Pancreas (tissue), 10 donors: ENCODE measurements around the gene TRPM5. TPM values are rescaled to one million over a fixed set of nuclear protein-coding genes. Genes with fewer than 3 reads are reported as not detected.

ENCODE experiments used
- ATAC-seq, 4 donors: fragments of 200-7000 bp; cut with Tn5 transposase; one replicate each; pipeline versions ENCODE4 v1.8.0 to v1.9.1; 2020; ENCODE audit warnings: mild to moderate bottlenecking in 4 of 4, moderate library complexity in 4 of 4
- DNase-seq, 6 donors: peaks; one replicate each; pipeline ENCODE4 v3.0.0-alpha.2; 2020
- FAIRE-seq: peaks from 2 replicates; lab custom pipeline; 2012; peaks lifted over from hg19 to GRCh38; lab: Jason Lieb, UNC
- H3K27ac ChIP-seq, 4 donors: fragments of 200-600 bp; sonication (generic); 1 replicate in 3 of 4; 2 replicates in 1 of 4; pipeline versions ENCODE4 v1.5.0 to v1.8.0; 2020
- H3K27me3 ChIP-seq, 4 donors: fragments of 200-600 bp; one replicate each; pipeline ENCODE4 v1.8.0; 2021
- H3K36me3 ChIP-seq, 3 donors: fragments of 200-600 bp; sonication (generic) in 1 of 3; one replicate each; pipeline versions ENCODE4 v1.5.0 to v1.8.0; 2020 to 2021
- H3K4me1 ChIP-seq, 3 donors: fragments of 200-600 bp; one replicate each; pipeline ENCODE4 v1.8.0; 2021
- H3K4me3 ChIP-seq, 4 donors: fragments of 200-600 bp; sonication (generic) in 2 of 4; one replicate each; pipeline versions ENCODE4 v1.5.0 to v1.8.0; 2020 to 2021
- H3K9me3 ChIP-seq, 4 donors: fragments of 200-600 bp; one replicate each; pipeline ENCODE4 v1.8.0; 2021
- WGBS, 2 donors: extraction: QIAGEN DNeasy Blood & Tissue Kit; methylation state at CpG; one replicate each; pipeline ENCODE4 v1.1.7; 2013; 5-methylcytosine and 5-hydroxymethylcytosine counted together
- intact Hi-C, 3 donors: fragments of 100-400 bp; cut with DNase I; formaldehyde crosslinking; loops; one replicate each; pipeline versions ENCODE4 v1.11.1 to v1.14.2; 2022
- polyA plus RNA-seq, 2 donors: library from polyadenylated mRNA; stranded (reverse); fragments of 200-250 nt; gene quantifications; one replicate each; pipeline ENCODE4 v1.2.3, GENCODE V29; 2013
- total RNA-seq, 6 donors: library from RNA; stranded (reverse); fragmentation: NEBNext Ultra II Directional in 4 of 6; extraction: Animal tissue kit (Norgen Biotek cat#: 25700) in 4 of 6; gene quantifications; one replicate each; pipeline versions ENCODE4 v1.2.1 to v1.2.4, GENCODE V29; 2021 to 2023
- TF ChIP-seq, protein P1 (sequence below), 4 donors: fragments of 200-600 bp; sonication (generic) in 3 of 4; IDR thresholded peaks; one replicate each; pipeline versions ENCODE4 v1.5.0 to v1.8.0; 2021; ENCODE audit warnings: antibody characterized with exemption in 4 of 4
- donor health status: healthy with polysubstance abuse.
- donor health status: DM: no; HTN: no; CAD: no; lungs with moderate emphysema.
- donor health status: DM: no; HTN: no; CAD: no.
- donor health status: control.
- donor health status: control.
- donor health status: Bipolar disorder and iron deficiency.
- donor health status: DM: yes; HTN: yes; CAD: no.
- donor health status: DM: no; HTN: no; CAD: no.
- donor health status: DM: no; HTN: no; CAD: no.
- donor health status: DM: yes; HTN: yes; CAD: no.

The TRPM5 gene
- total and polyA plus RNA-seq, 8 donors = 0.51 to 4.8 (median 1.2) TPM

DNA sequence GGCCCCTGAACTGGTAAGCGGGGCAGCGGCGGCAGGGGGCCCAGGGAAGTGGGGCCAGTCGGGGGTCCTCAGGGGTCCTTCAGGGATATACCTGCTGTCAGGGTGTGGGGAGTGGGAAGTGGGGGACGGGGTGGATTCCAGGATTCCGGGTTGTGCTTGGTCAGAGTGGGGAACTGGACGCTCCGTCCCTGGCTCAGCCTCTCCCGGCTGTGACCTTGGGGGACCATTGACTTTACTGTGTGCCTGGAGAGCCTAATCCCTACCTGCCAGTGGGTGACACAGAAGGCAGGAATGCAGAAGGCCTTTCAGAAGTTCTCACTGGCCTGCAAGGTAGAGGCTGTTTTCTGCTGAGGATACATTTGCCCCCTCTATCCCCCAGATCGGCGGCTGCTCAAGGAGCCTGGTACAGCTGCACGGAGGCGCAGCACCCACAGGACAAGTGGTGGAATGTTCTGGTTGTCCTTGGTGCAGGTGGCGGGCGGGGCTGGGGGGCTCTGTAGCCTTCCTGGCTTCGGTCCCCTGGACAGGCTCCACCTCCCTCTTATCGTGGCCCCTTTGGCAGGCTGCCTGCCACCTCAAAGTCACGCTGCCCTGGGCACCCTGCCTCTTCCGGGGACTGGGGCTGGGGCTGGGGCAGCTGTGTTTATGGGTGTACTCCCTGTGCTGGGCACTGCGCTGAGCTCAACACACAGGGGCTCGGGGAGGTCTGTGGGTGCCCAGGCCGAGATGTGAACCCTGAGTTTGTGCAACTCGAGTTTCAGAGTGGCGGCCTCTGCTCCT, 18.9 kb upstream of the TRPM5 start:
- FAIRE-seq = no peak
- H3K4me1 ChIP-seq = peaks cover 44 to 61% (median 55%) of the 10 kb centered on the region in 3 donors
- DNase-seq = peak; percentile 93 to 98 (median 94)
- intact Hi-C loops = no loop called here
- peak overlapping the region; percentile 84 to 96 (median 92) for H3K27ac ChIP-seq
- no peaks in the 10 kb centered on the region for H3K36me3 ChIP-seq
- ATAC-seq = peak; percentile 80 to 89 (median 88)
- WGBS, 2 donors = 20 to 24% methylated on average over 24 of the region's 24 CpGs
- H3K4me3 ChIP-seq = peak overlapping the region in 1 of 4 donors; percentile 22
- H3K27me3 ChIP-seq = no peaks in the 10 kb centered on the region
- TF ChIP-seq, protein P1, sequence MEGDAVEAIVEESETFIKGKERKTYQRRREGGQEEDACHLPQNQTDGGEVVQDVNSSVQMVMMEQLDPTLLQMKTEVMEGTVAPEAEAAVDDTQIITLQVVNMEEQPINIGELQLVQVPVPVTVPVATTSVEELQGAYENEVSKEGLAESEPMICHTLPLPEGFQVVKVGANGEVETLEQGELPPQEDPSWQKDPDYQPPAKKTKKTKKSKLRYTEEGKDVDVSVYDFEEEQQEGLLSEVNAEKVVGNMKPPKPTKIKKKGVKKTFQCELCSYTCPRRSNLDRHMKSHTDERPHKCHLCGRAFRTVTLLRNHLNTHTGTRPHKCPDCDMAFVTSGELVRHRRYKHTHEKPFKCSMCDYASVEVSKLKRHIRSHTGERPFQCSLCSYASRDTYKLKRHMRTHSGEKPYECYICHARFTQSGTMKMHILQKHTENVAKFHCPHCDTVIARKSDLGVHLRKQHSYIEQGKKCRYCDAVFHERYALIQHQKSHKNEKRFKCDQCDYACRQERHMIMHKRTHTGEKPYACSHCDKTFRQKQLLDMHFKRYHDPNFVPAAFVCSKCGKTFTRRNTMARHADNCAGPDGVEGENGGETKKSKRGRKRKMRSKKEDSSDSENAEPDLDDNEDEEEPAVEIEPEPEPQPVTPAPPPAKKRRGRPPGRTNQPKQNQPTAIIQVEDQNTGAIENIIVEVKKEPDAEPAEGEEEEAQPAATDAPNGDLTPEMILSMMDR (IDR thresholded peaks at IDR 0.05) = no peak
- H3K9me3 ChIP-seq = no peaks in the 10 kb centered on the region

DNA sequence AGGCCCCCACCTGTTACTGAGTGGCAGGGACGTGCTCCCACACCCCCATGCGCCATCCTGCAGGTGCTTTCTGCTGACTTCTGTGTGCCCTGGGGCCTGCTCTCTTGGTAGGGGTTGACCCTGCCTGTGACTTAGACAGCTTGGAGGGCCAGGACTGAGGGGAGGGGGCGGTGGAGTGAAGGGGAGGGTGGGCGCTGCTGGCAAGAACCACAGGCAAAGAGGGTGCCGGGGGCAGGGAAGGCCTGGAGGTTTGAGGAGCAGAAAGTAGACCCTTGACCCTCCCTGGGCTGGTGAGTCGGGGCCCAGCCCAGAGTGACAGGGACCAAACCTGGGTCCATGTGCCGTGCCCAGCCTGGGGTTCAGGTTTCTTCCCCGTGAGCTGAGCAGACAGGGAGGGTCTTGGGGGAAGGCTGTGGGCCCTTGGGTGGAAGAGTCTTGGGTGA, 18.2 kb upstream of the TRPM5 start:
- FAIRE-seq (no peak), DNase-seq (peak in 1 of 6 donors; percentile 48)
- H3K4me1 ChIP-seq = peaks cover 44 to 61% (median 55%) of the 10 kb centered on the region in 3 donors

DNA sequence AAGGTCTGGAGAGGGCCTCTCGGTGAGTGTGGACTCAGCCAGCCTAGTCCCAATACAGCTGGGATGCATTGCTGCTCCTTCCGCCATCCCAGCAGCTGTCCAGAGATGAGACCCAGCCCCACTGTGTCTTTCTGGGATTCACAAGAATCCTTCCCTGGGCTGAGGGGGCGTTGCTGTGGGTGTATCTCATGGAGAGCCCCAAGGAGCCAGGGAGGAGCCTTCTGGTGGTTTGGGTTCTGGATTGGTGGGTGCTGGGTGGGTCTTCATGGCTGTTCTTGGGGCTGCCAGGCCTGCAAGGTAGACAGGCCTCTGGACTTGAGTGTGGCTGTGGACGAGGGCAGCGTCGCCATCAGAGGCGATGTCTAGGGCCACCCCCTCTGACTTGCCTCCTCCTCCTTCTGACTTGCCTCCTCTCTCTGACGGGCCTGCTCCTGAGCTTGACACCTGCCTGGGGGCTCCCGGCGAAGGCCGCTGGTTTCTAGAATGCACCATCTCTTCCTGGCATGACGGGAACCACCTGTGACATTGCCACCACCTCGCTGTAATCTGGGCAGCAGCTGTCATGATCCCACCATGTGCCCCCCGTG, 17.7 kb upstream of the TRPM5 start:
- DNase-seq = peak in 2 of 6 donors; percentile 57 to 77
- intact Hi-C loops = no loop called here

More for the DNA sequence above, 18.2 kb upstream of the TRPM5 start:
- H3K27ac ChIP-seq = peak overlapping the region; percentile 84 to 96 (median 92)
- H3K4me3 ChIP-seq = no peak overlapping the region
- ATAC-seq = peak; percentile 2 to 6 (median 2)
- TF ChIP-seq, protein P1 (IDR thresholded peaks at IDR 0.05) = no peak
- WGBS, 2 donors = 74 to 75% methylated on average over 8 of the region's 8 CpGs
- H3K27me3 ChIP-seq = no peaks in the 10 kb centered on the region
- intact Hi-C loops = no loop called here
- H3K9me3 ChIP-seq = no peaks in the 10 kb centered on the region
- H3K36me3 ChIP-seq = no peaks in the 10 kb centered on the region

DNA sequence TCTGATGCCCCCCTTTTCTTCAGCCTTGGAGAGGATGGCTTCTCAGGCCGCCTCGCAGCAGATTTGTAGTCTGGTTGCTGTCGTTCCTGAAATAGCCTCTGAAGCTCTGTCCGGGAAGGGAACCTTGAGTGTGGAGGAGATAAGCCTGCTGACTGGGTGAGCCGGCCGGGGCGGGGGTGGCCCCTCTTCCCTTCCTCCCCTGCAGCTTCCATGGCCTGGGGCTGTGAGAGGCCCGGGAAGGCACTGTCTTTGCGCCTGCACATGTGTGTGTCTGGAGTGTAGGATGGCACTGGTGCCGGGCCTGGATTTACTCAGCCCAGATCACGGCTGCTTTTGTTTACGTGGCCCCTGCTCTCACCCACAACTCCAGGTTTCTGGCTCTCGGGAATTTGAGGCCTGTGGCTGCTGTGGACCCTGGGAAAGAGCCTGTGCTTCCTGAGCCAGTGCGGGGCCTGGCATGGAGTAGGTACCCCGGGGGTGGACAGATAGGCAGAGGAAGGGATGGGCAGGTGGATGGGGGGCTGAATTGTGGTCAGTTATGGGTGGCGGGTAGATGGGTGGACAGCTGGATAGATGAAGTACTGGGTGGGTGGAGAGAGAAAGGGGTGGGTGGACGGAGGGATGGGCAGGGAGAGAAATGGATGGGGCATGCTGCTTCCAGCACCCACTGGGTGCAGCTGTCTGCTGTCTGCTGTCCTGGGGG, 17.1 kb upstream of the TRPM5 start:
- DNase-seq (peak in 3 of 6 donors; percentile 56 to 68 (median 65)), FAIRE-seq (no peak), ATAC-seq (peak in 3 of 4 donors; percentile 5 to 43 (median 39))
- intact Hi-C loops = no loop called here
- Histone ChIP-seq H3K36me3 (no peaks in the 10 kb centered on the region), H3K27ac (peak overlapping the region; percentile 84 to 96 (median 92)), H3K9me3 (no peaks in the 10 kb centered on the region), H3K4me1 (peaks cover 44 to 61% (median 55%) of the 10 kb centered on the region in 3 donors), H3K27me3 (no peaks in the 10 kb centered on the region), H3K4me3 (no peak overlapping the region)
- TF ChIP-seq, protein P1 (IDR thresholded peaks at IDR 0.05) = no peak
- 45 to 46% methylated on average over 17 of the region's 17 CpGs for WGBS, 2 donors

More for the DNA sequence above, 17.7 kb upstream of the TRPM5 start:
- peaks cover 44 to 61% (median 55%) of the 10 kb centered on the region in 3 donors for H3K4me1 ChIP-seq
- ATAC-seq (no peak), FAIRE-seq (no peak)
- no peaks in the 10 kb centered on the region for H3K9me3 ChIP-seq
- TF ChIP-seq, protein P1 (IDR thresholded peaks at IDR 0.05) = no peak
- no peaks in the 10 kb centered on the region for H3K36me3 ChIP-seq
- 64 to 73% methylated on average over 14 of the region's 14 CpGs for WGBS, 2 donors
- no peak overlapping the region for H3K4me3 ChIP-seq
- H3K27ac ChIP-seq = peak overlapping the region; percentile 84 to 96 (median 92)
- no peaks in the 10 kb centered on the region for H3K27me3 ChIP-seq
